Measurements from ENCODE around the gene RAB42. TPM values are rescaled to one million over a fixed set of nuclear protein-coding genes. Genes with fewer than 3 reads are reported as not detected.

The RAB42 gene
- total RNA-seq, 4 donors from 2014 or later, result 1.1 to 57.5 (median 10.0) TPM

DNA sequence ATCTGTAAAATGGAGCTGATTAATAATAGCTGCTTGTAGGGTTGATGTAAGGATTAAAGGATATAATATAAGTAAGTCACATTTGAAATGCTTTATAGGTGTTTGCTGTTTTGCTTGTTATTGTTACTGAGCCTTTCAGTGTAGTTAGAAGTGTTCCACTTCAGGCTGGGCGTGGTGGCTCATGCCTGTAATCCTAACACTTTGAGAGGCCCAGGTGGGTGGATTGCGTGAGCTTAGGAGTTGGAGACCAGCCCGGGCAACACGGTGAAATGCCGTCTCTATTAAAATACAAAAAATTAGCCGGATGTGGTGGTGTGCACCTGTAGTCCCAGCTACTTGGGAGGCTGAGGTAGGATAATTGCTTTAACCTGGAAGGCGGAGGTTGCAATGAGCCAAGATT, 27.0 kb upstream of the RAB42 start:
- TF ChIP-seq, protein P1, sequence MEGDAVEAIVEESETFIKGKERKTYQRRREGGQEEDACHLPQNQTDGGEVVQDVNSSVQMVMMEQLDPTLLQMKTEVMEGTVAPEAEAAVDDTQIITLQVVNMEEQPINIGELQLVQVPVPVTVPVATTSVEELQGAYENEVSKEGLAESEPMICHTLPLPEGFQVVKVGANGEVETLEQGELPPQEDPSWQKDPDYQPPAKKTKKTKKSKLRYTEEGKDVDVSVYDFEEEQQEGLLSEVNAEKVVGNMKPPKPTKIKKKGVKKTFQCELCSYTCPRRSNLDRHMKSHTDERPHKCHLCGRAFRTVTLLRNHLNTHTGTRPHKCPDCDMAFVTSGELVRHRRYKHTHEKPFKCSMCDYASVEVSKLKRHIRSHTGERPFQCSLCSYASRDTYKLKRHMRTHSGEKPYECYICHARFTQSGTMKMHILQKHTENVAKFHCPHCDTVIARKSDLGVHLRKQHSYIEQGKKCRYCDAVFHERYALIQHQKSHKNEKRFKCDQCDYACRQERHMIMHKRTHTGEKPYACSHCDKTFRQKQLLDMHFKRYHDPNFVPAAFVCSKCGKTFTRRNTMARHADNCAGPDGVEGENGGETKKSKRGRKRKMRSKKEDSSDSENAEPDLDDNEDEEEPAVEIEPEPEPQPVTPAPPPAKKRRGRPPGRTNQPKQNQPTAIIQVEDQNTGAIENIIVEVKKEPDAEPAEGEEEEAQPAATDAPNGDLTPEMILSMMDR (IDR thresholded peaks at IDR 0.05; ENCODE audit: low read depth), result no peak

DNA sequence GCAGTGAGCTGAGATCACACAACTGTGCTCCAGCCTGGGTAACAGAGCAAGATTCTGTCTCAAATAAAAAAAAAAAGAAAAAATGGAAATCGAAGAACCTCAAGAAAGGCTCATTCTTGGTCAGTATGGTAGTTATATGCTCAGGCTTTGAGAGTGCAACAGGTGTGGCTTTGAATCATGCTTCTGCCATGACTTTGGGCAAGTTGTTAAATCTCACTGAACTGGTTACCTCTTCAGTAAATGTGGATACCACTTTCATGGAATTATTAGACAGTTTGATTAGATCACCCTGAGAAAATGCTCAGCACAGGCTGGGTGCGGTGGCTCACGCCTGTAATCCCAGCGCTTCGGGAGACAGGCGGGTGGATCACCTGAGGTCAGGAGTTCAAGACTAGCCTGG, 26.3 kb upstream of the RAB42 start:
- TF ChIP-seq, protein P1 (IDR thresholded peaks at IDR 0.05; ENCODE audit: low read depth), result no peak

DNA sequence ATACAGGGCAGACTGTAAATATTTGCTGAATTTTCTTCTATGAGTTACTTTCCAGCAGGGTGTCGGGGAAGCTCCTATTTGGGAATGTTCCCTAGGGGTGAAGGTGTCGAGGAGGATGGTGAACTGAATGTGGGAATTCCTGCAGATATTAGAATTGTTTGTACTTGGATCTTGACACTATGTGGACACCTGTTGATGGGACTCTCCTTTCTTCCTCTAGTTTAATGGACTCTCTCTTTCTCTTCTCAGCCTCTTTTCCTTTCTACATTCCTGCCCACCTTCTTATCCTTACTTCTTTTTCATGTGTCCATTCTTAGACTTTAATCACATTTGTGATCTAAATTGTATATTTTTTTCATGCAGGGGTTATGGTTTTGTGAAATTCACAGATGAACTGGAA, 25.1 kb upstream of the RAB42 start:
- TF ChIP-seq, protein P1 (IDR thresholded peaks at IDR 0.05; ENCODE audit: low read depth), result no peak

DNA sequence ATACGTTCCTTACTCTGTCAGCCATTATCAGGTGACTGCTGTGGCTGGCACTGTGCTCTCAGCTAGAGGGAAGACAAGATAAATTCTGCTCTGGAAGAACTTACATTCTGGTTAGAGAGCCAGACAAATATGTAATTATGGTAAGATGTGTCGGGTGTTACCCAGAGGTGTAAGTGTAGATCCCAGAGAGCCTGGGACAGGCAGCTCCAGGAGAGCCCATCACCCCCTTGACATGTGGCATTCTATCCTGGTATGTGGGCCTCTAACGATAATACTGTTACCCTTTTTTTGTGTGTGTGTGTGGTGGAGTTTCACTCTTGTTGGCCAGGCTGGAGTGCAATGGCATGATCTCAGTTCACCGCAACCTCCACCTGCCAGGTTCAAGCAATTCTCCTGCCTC, 20.2 kb upstream of the RAB42 start:
- TF ChIP-seq, protein P1 (IDR thresholded peaks at IDR 0.05; ENCODE audit: low read depth), result no peak

DNA sequence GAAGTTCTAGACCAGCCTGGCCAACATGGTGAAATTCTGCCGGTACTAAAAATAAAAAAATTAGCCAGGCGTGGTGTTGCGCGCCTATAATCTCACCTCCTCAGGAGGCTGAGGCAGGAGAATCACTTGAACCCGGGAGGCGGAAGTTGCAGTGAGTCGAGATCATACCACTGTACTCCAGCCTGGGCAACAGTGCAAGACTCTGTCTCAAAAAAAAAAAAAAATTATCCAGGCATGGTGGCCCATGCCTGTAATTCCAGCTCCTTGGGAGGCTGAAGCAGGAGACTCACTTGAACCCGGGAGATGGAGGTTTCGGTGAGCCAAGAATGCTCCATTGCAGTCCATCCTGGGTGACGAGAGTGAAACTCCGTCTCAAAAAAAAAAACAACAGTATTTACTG, 18.5 kb upstream of the RAB42 start:
- TF ChIP-seq, protein P1 (IDR thresholded peaks at IDR 0.05; ENCODE audit: low read depth), result no peak

DNA sequence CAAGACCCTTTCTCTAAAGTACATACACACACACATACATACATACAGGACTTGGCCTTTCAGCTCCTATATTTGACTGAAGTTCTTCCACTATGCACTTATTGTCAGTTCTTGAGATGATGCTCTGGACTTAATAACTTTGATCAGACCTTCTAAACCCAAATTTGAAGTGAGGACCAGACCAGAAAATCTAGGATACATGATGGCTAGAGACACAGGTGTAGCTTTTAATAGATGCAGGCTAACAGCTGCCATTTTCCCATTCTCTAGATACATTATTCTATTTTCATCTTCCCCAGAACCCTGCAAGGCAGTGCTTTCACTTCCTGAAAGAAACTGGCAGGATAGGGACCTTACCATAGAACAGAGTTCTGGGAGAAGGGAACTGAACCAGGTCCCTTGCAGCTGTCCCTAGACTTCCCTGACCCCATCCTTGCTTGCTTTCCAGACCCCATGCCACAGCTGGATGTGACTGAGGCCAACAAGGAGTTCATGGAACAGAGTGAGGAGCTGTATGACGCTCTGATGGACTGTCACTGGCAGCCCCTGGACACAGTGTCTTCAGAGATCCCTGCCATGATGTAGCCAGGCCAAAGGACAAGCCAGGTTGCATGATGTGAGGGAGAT, 14.9 kb upstream of the RAB42 start:
- TF ChIP-seq, protein P1 (IDR thresholded peaks at IDR 0.05; ENCODE audit: low read depth), result no peak

DNA sequence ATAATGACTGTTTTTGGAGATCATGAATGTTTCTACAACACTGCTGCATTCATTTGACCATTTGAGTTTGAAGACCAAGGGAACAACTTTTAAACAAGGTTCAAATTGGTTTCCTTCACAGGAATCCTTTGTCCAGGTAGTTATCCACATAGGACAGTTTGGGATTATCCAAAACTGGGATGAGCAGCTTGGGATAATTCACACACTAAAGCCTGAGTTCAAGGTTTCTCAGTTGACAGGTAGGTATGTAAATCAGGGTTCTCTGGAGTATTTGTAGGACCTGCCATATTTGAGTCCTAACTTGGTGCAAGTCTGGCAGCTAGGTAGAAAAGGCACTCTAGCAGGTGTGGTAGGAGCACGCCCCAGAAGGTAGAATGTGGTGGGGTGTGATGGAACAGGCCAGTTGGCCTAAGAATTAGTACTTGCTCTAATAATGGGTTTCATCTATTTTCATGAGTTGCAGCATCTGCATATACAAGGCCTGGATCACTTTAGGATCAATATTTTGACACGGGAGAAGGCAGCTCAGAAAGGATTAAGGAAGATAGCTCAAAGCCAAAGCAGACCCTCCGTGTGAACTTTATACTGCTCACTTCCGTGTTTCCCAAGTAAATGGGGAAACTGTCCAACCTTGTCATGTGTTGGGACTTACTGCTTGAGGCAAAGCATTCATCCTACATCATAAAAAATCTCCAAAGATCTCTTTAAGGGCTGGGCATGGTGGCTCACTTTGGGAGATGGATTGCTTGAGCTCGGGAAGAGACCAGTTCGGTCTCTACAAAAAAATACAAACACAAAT, 14.1 kb upstream of the RAB42 start:
- TF ChIP-seq, protein P1 (IDR thresholded peaks at IDR 0.05; ENCODE audit: low read depth), result no peak
